DMS79 treated with DMSO at 0.1 percent for 48 hours (cell line): ENCODE results near the gene MAD1L1.
"Not testable (repeated sequence)": the region's sequence is repeated elsewhere in the genome, so short reads cannot be mapped to it uniquely, and the experiment has no call there.

Experiments used
- DNase-seq: peaks from one replicate; lab custom pipeline; 2025; lab: John Stamatoyannopoulos, UW

Gene MAD1L1

GRCh38 chr7:1941464-1942242 is 291.1 kb downstream of the MAD1L1 start:
- DNase-seq = no peak

- no peak for DNase-seq
These were observed 291.9 kb downstream of the MAD1L1 start for GRCh38 chr7:1940863-1941262.

- no peak for DNase-seq
These were observed 292.4 kb downstream of the MAD1L1 start for GRCh38 chr7:1940402-1940786.

DNA sequence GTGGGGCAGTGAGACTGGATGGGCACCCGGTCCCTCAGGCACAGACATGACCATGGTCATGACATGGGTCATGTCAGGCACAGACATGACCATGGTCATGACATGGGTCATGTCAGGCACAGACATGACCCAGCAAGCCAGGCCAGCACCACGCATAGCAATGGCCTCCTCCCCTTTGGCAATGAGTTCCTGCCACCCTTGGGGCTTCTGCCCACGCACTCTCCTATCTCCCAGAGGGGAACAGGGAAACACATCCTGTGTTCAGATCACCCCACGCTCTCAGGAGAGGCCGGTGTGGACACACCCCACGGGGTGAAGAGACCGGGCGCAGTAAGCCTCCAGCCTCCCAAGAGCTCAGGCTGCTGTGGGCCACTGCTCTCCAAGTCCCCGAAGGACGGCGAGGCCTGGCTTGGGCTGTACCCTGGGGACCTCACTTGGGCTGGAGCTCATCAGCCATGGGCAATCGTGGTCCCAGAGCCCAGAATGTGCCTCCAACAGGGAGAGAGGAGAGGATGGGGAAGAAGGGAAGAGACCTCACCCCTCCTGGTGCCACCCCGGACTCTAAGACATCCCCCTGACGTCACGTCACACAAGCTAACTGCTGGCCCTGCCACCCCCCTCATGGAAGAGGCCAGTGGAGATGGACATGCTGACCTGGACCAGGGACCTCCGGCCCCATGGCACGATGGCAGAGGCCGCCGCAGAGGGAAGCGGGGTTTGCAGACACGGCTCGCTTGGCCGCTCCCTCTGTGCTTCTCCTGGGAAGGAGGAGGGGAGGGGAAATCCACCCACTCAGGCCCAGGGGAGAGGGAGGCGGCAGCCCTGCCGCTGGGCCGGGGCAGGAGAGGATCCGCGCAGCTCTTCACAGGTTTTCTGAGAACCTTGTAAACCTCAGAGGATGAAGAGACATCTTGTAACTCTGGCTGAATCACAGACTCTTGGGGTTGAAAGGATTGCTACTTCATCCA is 293.0 kb downstream of the MAD1L1 start:
- no peak for DNase-seq

DNA sequence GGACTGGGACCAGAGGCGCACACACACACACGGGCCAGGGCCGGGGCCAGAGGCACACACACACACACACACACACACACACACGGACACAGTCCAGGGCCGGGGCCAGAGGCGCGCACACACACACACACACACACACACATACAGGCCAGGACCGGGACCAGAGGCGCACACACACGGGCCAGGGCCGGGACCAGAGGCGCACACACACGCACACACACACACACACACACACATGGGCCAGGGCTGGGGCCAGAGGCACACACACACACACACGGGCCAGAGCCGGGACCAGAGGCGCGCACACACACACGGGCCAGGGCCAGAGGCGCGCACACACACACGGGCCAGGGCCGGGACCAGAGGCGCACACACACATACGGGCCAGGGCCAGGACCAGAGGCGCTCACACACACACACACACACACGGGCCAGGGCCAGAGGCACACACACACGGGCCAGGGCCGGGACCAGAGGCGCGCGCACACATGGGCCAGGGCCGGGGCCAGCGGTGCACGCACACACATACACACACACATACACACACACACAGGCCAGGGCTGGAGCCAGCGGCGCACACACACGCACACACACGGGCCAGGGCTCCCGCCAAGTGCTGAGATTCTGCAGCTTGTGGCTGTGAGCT is 293.8 kb downstream of the MAD1L1 start:
- no peak for DNase-seq

- no peak for DNase-seq
These were observed 295.5 kb downstream of the MAD1L1 start for GRCh38 chr7:1937252-1937605.

DNA sequence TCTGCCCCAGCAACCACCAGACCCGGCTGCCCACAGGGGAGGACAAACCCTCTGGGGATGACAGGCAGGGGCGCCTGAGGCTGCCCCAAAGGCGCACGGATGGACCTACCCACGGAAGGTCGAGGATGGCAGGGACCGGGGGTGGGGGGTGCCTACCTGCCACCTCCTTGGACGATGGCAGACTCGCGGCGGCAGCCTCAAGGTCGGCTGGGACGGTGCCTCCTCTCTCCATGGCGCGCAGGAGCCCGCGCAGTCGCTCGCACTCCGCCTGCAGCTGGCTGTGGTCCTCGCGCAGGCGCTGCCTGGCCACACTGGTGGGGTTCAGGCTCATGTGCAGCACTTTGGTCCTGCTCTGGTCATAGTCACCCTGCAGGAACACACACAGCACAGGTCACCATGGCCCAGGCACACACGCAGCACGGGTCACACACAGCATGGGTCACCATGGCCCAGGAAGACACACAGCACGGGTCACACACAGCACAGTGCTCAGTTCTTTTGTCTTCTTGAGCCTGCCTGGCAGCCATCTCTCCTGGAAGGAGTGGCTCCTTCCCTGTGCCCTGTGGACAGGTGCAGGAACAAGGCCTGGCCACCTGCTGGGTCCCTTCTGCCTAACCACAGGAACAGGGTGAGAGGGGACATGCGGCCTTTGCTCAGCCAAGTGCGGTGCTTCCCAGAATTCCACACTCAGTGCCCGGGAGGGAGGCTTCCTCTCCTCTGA is 296.1 kb downstream of the MAD1L1 start:
- DNase-seq = no peak

DNA sequence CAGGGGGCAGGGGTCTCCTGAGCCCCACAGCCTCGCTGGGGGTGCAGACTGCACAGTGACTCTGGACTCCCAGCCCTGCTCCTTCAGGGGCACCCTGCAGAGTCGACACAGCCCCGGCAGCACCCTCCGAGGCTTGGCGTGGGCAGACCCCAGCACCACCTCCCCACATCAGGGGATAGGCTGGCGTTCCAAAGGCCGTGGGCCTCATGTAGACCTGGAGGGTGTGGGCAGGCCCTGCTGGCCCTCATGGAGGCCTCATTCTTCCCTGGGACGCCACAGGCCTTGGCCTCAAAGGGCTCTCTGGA is 296.8 kb downstream of the MAD1L1 start:
- no peak for DNase-seq

- no peak for DNase-seq
These were observed 297.4 kb downstream of the MAD1L1 start for GRCh38 chr7:1935176-1936005.

GRCh38 chr7:1934756-1935155 is 298.0 kb downstream of the MAD1L1 start:
- DNase-seq = no peak

DNA sequence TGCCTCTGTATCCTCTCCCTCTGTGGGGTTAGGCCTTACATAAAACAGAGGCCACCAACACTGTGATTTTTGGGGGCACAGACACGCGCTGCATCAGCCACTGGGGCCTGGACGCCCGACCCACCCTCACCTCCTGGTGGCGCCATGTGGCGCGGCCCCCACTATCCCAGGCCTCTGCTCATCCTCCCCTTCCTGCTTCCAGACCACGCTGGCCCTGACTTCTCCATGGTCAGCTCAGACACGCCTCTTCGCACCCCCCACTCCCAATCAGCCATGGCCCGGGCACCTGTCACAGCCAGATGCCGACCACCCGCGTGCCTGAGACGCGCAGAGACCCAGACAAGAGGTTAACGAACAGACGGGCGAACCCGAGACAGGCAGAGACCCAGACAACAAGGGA is 298.7 kb downstream of the MAD1L1 start:
- no peak for DNase-seq

GRCh38 chr7:1933066-1933750 is 299.5 kb downstream of the MAD1L1 start:
- DNase-seq = no peak

GRCh38 chr7:1931951-1932270 is 300.8 kb downstream of the MAD1L1 start:
- DNase-seq = no peak

GRCh38 chr7:1931256-1931950 is 301.3 kb downstream of the MAD1L1 start:
- no peak for DNase-seq

- DNase-seq = no peak
These were observed 302.2 kb downstream of the MAD1L1 start for GRCh38 chr7:1930381-1931065.

- not testable (repeated sequence) for DNase-seq
These were observed 303.3 kb downstream of the MAD1L1 start for GRCh38 chr7:1929349-1929925.

- DNase-seq = no peak
These were observed 303.9 kb downstream of the MAD1L1 start for GRCh38 chr7:1928645-1929348.

GRCh38 chr7:1927937-1928644 is 304.7 kb downstream of the MAD1L1 start:
- DNase-seq = no peak
